GM12872 (cell line): ENCODE data around the gene PLXNC1.

Experiments
- TF ChIP-seq, protein P1 (sequence below): IDR thresholded peaks from 3 replicates; pipeline ENCODE4 v1.5.1; 2011; ENCODE audit warnings: low read depth, mild to moderate bottlenecking, low read length, moderate library complexity; ENCODE audit not compliant: insufficient read depth

PLXNC1 gene

DNA sequence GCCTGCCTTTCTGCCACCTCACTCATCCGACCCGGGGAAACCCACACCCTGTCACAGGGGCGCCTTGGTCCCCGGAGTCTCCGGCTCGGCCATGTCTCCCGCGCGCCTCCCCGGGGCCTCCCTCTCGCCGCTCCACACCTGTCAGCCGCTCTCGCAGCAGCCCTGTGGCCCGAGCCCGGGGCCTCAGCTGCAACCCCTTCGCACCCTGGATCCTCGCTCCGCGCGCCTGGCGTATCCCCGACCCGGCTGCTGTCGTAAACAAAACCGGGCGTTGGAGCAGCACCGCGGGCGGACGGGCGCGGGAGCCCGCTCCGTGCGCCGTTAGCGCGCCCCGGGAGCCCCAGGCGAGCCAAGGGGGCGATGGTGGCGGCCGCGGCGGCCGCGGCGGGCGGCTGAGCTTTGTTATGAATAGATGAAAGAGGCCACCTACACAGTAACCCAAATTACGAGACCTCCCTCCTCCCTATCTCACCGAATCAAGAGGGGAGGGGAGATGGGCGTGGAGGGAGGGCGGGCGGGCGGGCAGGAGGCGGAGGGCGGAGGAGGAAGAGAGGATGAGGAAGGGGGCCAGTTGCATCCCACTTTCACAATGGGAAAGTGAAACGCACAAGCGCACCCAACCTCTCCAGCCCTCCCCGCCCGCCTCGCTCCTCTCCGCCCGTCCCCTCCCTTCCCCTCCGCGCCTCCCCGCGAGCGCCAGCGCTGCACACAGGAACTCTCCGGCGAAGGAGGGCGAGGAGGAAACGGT is at the start of gene PLXNC1:
Gene PLXNC1 (plus strand): TSS at position 587 of the 748 bp plus-strand sequence. CDS start 395 bp downstream, outside the sequence.
- TF ChIP-seq, protein P1, sequence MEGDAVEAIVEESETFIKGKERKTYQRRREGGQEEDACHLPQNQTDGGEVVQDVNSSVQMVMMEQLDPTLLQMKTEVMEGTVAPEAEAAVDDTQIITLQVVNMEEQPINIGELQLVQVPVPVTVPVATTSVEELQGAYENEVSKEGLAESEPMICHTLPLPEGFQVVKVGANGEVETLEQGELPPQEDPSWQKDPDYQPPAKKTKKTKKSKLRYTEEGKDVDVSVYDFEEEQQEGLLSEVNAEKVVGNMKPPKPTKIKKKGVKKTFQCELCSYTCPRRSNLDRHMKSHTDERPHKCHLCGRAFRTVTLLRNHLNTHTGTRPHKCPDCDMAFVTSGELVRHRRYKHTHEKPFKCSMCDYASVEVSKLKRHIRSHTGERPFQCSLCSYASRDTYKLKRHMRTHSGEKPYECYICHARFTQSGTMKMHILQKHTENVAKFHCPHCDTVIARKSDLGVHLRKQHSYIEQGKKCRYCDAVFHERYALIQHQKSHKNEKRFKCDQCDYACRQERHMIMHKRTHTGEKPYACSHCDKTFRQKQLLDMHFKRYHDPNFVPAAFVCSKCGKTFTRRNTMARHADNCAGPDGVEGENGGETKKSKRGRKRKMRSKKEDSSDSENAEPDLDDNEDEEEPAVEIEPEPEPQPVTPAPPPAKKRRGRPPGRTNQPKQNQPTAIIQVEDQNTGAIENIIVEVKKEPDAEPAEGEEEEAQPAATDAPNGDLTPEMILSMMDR: no peak

DNA sequence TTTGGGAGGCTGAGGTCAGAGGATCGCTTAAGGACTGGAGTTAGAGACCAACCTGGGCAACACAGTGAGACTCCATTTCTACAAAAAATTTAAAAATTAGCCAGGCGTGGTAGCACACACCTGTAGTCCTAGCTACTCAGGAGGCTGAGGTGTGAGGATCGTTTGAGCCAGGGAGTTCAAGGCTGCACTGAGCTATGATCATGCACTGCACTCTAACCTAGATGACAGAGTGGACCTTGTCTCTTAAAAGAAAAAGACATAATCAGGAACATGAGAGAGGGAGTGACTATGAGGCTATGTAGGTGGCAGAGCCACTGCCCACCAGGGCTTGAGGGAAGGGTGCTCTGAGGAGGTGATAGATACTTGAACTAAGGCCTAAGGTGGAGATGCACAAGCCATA is 49.2 kb upstream of the PLXNC1 start:
- TF ChIP-seq, protein P1: no peak

DNA sequence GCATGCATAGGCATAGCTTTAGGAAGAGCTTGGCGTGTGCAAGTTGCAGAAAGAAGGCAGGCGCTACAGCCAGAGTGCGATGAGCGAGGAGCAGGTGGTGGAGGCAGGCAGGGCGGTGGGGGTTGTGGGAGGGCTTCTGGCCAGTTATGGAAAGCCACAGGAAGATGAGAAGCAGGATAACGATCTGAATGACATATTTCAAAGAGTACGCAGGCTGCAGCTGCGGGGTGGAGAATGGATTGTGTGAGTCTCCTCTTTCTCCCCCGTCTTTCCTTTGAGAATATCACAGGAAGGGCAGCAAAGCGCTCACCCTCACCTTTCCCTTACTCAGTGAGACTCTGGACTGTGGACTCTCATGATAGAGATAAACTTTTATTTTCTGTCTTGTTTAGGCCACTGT is 48.7 kb upstream of the PLXNC1 start:
- TF ChIP-seq, protein P1: no peak

DNA sequence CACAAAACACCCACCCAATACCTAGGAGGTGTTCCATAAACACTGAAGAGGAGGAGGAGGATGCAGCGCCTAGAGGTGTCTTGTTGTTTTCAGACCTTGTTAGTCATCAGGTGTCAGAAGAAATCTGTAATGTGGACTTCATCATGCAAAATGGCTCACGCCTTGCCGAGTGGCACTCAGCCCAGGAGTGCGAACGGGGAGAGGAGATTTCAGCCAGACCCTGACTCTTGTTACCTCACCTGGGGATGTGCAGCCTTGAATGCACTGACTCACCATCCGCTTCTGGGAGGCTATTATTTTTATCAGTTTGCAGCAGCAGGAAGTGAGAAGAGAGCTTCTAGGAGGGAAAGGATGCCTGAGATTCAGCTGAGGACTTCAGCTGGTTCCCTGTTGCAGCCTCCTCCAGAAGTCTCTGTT is 48.2 kb upstream of the PLXNC1 start:
- TF ChIP-seq, protein P1: no peak

DNA sequence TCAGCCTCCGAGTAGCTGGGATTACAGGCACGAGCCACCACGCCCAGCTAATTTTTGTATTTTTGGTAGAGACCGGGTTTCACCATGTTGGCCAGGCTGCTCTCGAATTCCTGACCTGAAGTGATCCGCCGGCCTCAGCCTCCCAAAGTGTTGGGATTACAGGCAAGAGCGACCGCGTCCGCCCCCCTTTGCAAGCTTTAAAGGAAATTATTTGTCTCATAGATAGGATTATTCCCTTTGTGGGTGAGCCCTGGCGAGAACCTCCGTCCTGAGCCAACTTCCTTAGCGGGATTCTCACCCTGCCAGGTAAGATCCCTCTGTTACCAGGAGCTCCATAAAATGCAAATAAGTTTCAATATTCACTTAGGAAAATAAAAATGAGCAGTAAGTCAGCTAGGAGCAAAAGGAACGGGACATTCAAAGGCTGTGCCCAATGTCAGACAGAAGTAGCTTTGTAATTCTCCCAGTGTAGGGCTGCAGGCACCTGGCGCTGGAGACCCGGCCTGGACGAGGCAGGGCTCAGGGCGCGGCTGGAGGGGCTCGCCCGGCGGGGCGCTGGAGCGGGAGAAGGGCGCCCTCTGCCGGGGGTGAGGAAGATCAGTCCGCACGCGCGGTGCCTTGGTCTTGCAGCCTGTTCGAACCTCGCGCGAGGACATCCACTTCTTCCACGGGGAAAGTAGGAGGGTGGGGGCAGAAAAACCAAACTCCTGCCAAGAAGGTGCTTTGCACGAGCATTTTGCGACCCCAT is 47.2 kb upstream of the PLXNC1 start:
- TF ChIP-seq, protein P1: peak; percentile 89

DNA sequence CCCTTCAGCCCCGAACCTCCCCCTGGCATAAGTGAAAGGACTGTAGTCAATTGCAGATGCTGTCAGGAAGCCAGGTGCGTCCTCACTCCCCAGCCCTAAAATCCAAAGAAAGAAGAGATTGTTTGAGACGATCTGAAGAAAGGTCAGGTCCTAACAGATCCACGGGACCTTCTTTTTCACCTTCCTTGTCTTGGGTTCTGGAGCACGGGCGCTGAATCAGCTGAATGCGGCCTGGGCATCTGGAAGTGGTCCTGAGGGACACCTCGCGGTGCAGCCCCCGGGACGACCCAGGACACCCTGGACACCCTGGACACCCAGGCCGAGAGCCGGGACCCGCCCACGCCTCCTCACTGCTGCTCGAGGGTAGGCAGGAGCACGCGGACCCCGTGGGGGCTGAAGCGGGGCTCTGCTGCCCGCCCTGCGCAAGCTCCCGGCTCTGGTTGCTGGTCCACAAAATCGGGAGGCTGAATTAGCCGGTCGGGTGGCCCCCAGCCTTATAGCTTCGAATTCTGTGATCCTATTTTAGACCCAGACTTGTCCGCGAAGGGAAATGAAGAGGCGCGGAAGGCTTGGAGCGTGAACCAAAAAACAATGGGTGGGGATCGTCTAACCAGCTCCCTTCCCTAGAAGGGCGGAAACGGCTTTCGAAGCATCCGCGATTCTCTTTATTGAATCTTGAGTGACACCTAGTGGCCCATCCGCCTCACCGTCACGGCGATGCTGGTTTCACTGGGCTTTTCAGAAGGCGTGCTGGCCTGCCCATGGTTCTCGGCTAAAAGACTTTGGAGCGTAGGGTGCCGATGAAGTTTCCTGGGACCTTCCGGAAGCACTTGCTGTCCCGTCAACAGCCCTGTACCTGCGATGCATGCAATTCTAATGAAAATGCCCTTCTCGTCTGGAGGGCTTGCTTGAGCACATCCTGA is 46.4 kb upstream of the PLXNC1 start:
- TF ChIP-seq, protein P1: peak; percentile 90

DNA sequence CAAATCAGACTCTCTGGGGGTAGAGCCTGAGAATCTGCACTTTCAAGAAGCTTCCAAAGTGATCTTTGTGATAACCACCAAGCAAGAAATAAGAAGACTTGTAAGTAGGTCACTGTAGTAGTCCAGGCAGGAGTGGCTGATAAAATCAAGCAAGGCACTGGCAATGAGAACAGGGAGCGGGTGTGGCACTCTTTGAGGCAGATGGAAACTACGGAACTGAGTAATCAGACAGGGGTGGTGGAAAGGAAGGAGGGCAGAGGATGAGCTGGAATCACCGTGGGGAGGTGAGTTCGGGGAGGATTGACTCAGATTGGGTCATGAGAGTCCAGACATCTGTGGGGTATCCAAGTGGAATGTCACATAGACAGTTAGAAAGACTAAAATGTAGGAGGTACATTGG is 44.4 kb upstream of the PLXNC1 start:
- TF ChIP-seq, protein P1: no peak
